HEK293 (cell line): ENCODE data around the gene RPRD1A.

Experiments used
- CTCF ChIA-PET: fragments of 350-600 bp; formaldehyde crosslinking; extraction: SDS; loops from one replicate; lab custom pipeline; 2021; ENCODE audit warnings: antibody characterized with exemption; lab: Yijun Ruan, JAX
- POLR2A ChIA-PET: fragments of 300-600 bp; formaldehyde crosslinking; extraction: SDS; loops from one replicate; lab custom pipeline; 2020; ENCODE audit warnings: antibody characterized with exemption, inconsistent platforms; lab: Yijun Ruan, JAX
- H3K27ac ChIP-seq: fragments of 200-500 bp; sonication (Bioruptor generic); 2 replicates; pipeline ENCODE4 v1.5.1; 2014; ENCODE audit warnings: low read depth, low read length, control low read depth, inconsistent platforms; ENCODE audit errors: extremely low read depth
- H3K36me3 ChIP-seq, 2 experiments: fragments of 200-500 bp in 1 of 2; sonication (Bioruptor generic) in 1 of 2; 1 replicate in 1 of 2; 2 replicates in 1 of 2; pipeline ENCODE4 v1.5.1; 2014 to 2017; ENCODE audit warnings: inconsistent platforms in 2 of 2, low read length in 2 of 2; ENCODE audit not compliant: control insufficient read depth in 2 of 2, insufficient read depth in 1 of 2
- H3K4me1 ChIP-seq: fragments of 200-500 bp; sonication (Bioruptor generic); 2 replicates; pipeline ENCODE4 v1.5.1; 2014; ENCODE audit warnings: mild to moderate bottlenecking, low read length, inconsistent platforms; ENCODE audit not compliant: control insufficient read depth, insufficient read depth
- H3K4me3 ChIP-seq: 2 replicates; pipeline ENCODE4 v1.5.1; 2011; ENCODE audit warnings: low read depth, mild to moderate bottlenecking, control low read depth, low read length, moderate library complexity
- H3K9me3 ChIP-seq: fragments of 200-500 bp; sonication (Bioruptor generic); 2 replicates; pipeline ENCODE4 v1.5.1; 2014; ENCODE audit warnings: low read depth, low read length, inconsistent platforms; ENCODE audit not compliant: control insufficient read depth, insufficient read depth
- BCL11B ChIP-seq: fragments of 450-650 bp; formaldehyde crosslinking; IDR thresholded peaks from 2 replicates; pipeline ENCODE4 v1.5.1; 2016; ENCODE audit warnings: low read depth, missing biosample characterization, missing genetic modification characterization
- GLIS1 ChIP-seq: fragments of 450-650 bp; formaldehyde crosslinking; IDR thresholded peaks from 2 replicates; pipeline ENCODE4 v1.5.1; 2016; ENCODE audit warnings: missing biosample characterization, missing genetic modification characterization
- IKZF3 ChIP-seq: fragments of 450-650 bp; IDR thresholded peaks from 2 replicates; pipeline ENCODE4 v1.5.0; 2018; ENCODE audit warnings: missing biosample characterization, mild to moderate bottlenecking, missing genetic modification characterization, moderate library complexity
- MZF1 ChIP-seq: fragments of 450-650 bp; formaldehyde crosslinking; IDR thresholded peaks from 2 replicates; pipeline ENCODE4 v1.5.1; 2017; ENCODE audit warnings: missing biosample characterization, missing genetic modification characterization, borderline replicate concordance
- TRIM28 ChIP-seq: IDR thresholded peaks from 2 replicates; pipeline ENCODE4 v1.6.1; 2011; ENCODE audit warnings: low read length, control low read depth, borderline replicate concordance
- ZBTB17 ChIP-seq: fragments of 450-650 bp; formaldehyde crosslinking; IDR thresholded peaks from 2 replicates; pipeline ENCODE4 v1.5.1; 2016; ENCODE audit warnings: missing biosample characterization, missing genetic modification characterization
- ZBTB20 ChIP-seq: fragments of 450-650 bp; formaldehyde crosslinking; IDR thresholded peaks from 2 replicates; pipeline ENCODE4 v1.5.1; 2016; ENCODE audit warnings: missing biosample characterization, missing genetic modification characterization
- ZFP37 ChIP-seq: fragments of 450-650 bp; formaldehyde crosslinking; IDR thresholded peaks from 2 replicates; pipeline ENCODE4 v1.5.1; 2016; ENCODE audit warnings: missing biosample characterization, missing genetic modification characterization
- ZNF157 ChIP-seq: fragments of 450-650 bp; formaldehyde crosslinking; IDR thresholded peaks from 2 replicates; pipeline ENCODE4 v1.5.1; 2016; ENCODE audit warnings: missing biosample characterization, missing genetic modification characterization
- ZNF335 ChIP-seq: fragments of 450-650 bp; formaldehyde crosslinking; conservative IDR thresholded peaks from 2 replicates; pipeline ENCODE4 v1.5.1; 2016; ENCODE audit warnings: missing biosample characterization, missing genetic modification characterization
- ZNF501 ChIP-seq: fragments of 450-650 bp; formaldehyde crosslinking; IDR thresholded peaks from 2 replicates; pipeline ENCODE4 v1.5.1; 2016; ENCODE audit warnings: missing biosample characterization, missing genetic modification characterization
- ZNF514 ChIP-seq: fragments of 450-650 bp; formaldehyde crosslinking; IDR thresholded peaks from 2 replicates; pipeline ENCODE4 v1.5.1; 2016; ENCODE audit warnings: missing biosample characterization, missing genetic modification characterization
- ZNF521 ChIP-seq: fragments of 450-650 bp; formaldehyde crosslinking; IDR thresholded peaks from 2 replicates; pipeline ENCODE4 v1.5.1; 2017; ENCODE audit warnings: missing biosample characterization, mild to moderate bottlenecking, missing genetic modification characterization
- ZNF585B ChIP-seq: fragments of 450-650 bp; formaldehyde crosslinking; IDR thresholded peaks from 2 replicates; pipeline ENCODE4 v1.5.1; 2016; ENCODE audit warnings: missing biosample characterization, missing genetic modification characterization
- ZNF654 ChIP-seq: fragments of 450-650 bp; formaldehyde crosslinking; IDR thresholded peaks from 2 replicates; pipeline ENCODE4 v1.5.1; 2016; ENCODE audit warnings: low read depth, missing biosample characterization, missing genetic modification characterization
- ZNF660 ChIP-seq: fragments of 450-650 bp; IDR thresholded peaks from 2 replicates; pipeline ENCODE4 v1.5.1; 2018; ENCODE audit warnings: missing biosample characterization, mild to moderate bottlenecking, missing genetic modification characterization
- ZXDB ChIP-seq: fragments of 450-650 bp; formaldehyde crosslinking; IDR thresholded peaks from 2 replicates; pipeline ENCODE4 v1.5.1; 2016; ENCODE audit warnings: missing biosample characterization, missing genetic modification characterization
- TF ChIP-seq, protein P1 (sequence below): fragments of 450-650 bp; formaldehyde crosslinking; IDR thresholded peaks from 2 replicates; pipeline ENCODE4 v1.5.1; 2016; ENCODE audit warnings: missing biosample characterization, missing genetic modification characterization
- TF ChIP-seq, protein P2 (sequence below): IDR thresholded peaks from 2 replicates; pipeline ENCODE4 v1.6.1; 2011; ENCODE audit warnings: mild to moderate bottlenecking, low read depth, low read length, borderline replicate concordance
- TF ChIP-seq, protein P3 (sequence below): fragments of 450-650 bp; IDR thresholded peaks from 2 replicates; pipeline ENCODE4 v1.5.1; 2018; ENCODE audit warnings: missing biosample characterization, missing genetic modification characterization
- TF ChIP-seq, protein P4 (sequence below): fragments of 450-650 bp; formaldehyde crosslinking; IDR thresholded peaks from 2 replicates; pipeline ENCODE4 v1.5.1; 2016; ENCODE audit warnings: missing biosample characterization, missing genetic modification characterization
- TF ChIP-seq, protein P5 (sequence below): fragments of 450-650 bp; formaldehyde crosslinking; IDR thresholded peaks from 2 replicates; pipeline ENCODE4 v1.5.1; 2016; ENCODE audit warnings: missing biosample characterization, missing genetic modification characterization

The RPRD1A gene

DNA sequence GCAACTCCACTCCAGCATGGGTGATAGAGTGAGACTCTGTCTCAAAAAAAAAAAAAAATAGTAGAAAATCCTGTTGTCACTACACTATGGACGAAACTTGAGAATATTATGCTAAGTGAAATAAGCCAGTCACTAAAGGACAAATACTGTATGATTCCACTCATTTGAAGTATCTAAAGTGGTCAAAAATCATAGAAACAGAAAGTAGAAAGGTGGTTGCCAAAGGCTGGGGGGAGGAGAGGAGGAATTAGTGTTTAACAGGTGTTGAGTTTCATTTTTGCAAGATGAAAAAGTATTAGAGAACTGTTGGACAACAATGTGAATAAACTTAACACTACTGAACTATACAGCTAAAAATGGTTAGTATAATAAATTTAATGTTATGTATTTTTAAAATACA lies 113.7 kb downstream of the RPRD1A start (continued):
- TF ChIP-seq, protein P1, sequence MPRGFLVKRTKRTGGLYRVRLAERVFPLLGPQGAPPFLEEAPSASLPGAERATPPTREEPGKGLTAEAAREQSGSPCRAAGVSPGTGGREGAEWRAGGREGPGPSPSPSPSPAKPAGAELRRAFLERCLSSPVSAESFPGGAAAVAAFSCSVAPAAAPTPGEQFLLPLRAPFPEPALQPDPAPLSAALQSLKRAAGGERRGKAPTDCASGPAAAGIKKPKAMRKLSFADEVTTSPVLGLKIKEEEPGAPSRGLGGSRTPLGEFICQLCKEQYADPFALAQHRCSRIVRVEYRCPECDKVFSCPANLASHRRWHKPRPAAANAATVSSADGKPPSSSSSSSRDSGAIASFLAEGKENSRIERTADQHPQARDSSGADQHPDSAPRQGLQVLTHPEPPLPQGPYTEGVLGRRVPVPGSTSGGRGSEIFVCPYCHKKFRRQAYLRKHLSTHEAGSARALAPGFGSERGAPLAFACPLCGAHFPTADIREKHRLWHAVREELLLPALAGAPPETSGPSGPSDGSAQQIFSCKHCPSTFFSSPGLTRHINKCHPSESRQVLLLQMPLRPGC (tag by site-specific recombination) = no peak
- TF ChIP-seq ZNF521 (tag by site-specific recombination) (no peak), ZNF514 (tag by site-specific recombination) (no peak), ZNF585B (tag by site-specific recombination) (no peak)

DNA sequence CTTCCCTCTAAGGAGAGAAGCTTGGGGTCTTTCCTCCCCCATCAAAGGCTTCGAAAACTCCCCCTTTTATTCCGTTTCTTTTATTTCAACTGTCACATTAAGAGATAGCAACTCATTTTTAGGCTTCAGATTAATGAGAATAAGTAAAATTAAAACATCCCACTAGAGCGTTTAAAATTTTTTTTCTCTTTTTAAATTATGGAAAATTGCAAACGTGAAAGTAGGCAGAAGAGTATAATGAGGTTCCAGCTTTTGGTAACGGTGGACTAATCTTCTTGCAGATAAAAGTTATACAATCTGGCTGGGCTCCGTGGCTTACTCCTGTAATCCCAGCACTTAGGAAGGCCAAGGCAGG lies 116.8 kb downstream of the RPRD1A start:
- no peak overlapping the region for H3K27ac ChIP-seq
- POLR2A ChIA-PET = interaction anchor here (0.6 kb wide), 1 partner anchor 21 kb away, joined by 3 read pairs; no protein-coding TSS in a partner anchor
- TF ChIP-seq, protein P2, sequence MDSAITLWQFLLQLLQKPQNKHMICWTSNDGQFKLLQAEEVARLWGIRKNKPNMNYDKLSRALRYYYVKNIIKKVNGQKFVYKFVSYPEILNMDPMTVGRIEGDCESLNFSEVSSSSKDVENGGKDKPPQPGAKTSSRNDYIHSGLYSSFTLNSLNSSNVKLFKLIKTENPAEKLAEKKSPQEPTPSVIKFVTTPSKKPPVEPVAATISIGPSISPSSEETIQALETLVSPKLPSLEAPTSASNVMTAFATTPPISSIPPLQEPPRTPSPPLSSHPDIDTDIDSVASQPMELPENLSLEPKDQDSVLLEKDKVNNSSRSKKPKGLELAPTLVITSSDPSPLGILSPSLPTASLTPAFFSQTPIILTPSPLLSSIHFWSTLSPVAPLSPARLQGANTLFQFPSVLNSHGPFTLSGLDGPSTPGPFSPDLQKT = no peak
- TF ChIP-seq ZNF335 (tag by site-specific recombination) = peak; percentile 49; the same call in 1 of the 2 replicates
- no peaks in the 10 kb centered on the region for H3K4me1 ChIP-seq
- CTCF ChIA-PET = interaction anchor here (0.6 to 2.9 kb wide), 27 partner anchors 9 to 778 kb away, joined by 3 to 25 read pairs (median 4); partner anchors contain the start of gene RMP24
- no peaks in the 10 kb centered on the region for H3K9me3 ChIP-seq
- no peaks in the 10 kb centered on the region for H3K36me3 ChIP-seq
- no peak overlapping the region for H3K4me3 ChIP-seq

DNA sequence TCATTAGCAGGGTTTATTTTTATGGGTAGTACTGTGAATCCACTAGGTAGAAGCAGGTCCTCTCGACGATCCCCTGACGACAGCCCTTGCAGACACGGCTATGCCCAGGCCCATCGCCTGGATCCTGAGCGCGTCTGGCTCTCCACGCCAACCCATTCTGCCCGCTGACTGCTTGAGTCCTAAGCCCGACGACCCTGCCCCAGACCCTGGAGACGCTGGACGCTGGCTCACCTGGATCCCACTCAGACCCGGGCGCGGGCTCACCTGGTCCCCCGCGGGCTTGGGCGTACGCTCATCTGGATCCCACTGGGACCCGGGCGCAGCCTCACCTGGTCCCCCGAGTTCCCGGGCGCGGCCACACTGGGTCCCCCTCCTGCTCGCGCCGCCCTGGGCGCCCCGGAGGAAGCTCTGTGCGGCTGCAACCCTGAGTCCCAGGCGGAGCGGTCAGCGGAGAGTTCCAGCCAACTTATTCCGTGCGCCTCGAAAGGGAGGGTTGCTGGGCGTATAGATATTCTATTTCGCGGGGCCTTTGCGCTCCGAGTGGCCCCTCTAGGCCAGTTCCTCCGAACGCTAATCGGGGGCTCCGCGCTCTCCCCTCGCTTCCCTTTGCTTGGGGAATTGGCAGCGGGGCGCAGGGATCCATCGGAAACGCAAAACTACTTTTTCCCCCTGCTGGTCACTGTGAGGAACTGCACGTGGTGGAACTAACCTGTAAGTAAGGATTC lies 117.3 kb downstream of the RPRD1A start:
- Histone ChIP-seq H3K36me3 (no peaks in the 10 kb centered on the region), H3K9me3 (no peaks in the 10 kb centered on the region), H3K4me3 (peak overlapping the region; percentile 52), H3K27ac (no peak overlapping the region), H3K4me1 (no peaks in the 10 kb centered on the region)
- ChIA-PET CTCF (interaction anchor here (0.6 to 2.9 kb wide), 29 partner anchors 8 to 777 kb away, joined by 3 to 25 read pairs (median 3); partner anchors contain the start of gene RMP24), POLR2A (interaction anchor here (0.6 kb wide), 1 partner anchor 22 kb away, joined by 3 read pairs; no protein-coding TSS in a partner anchor)
- TF ChIP-seq ZBTB20 (tag by site-specific recombination) (peak; percentile 91), GLIS1 (peak; percentile 8; the same call in 1 of the 2 replicates), ZNF501 (tag by site-specific recombination) (0 out of 2 replicates have a peak, but pooled peaks have one; percentile 52), ZBTB17 (peak; percentile 79), MZF1 (tag by site-specific recombination) (peak; percentile 59), ZXDB (0 out of 2 replicates have a peak, but pooled peaks have one; percentile 52), BCL11B (tag by site-specific recombination) (no peak), IKZF3 (peak; percentile 53; the same call in 1 of the 2 replicates), ZFP37 (tag by site-specific recombination) (peak; percentile 73; the same call in 1 of the 2 replicates), TRIM28 (peak; percentile 83; the same call in 1 of the 2 replicates), ZNF157 (no peak), ZNF660 (tag by site-specific recombination) (peak; percentile 52; the same call in 1 of the 2 replicates), ZNF654 (tag by site-specific recombination) (peak; percentile 40)
- TF ChIP-seq, protein P3, sequence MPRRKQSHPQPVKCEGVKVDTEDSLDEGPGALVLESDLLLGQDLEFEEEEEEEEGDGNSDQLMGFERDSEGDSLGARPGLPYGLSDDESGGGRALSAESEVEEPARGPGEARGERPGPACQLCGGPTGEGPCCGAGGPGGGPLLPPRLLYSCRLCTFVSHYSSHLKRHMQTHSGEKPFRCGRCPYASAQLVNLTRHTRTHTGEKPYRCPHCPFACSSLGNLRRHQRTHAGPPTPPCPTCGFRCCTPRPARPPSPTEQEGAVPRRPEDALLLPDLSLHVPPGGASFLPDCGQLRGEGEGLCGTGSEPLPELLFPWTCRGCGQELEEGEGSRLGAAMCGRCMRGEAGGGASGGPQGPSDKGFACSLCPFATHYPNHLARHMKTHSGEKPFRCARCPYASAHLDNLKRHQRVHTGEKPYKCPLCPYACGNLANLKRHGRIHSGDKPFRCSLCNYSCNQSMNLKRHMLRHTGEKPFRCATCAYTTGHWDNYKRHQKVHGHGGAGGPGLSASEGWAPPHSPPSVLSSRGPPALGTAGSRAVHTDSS (tag by site-specific recombination) = no peak
- TF ChIP-seq, protein P4, sequence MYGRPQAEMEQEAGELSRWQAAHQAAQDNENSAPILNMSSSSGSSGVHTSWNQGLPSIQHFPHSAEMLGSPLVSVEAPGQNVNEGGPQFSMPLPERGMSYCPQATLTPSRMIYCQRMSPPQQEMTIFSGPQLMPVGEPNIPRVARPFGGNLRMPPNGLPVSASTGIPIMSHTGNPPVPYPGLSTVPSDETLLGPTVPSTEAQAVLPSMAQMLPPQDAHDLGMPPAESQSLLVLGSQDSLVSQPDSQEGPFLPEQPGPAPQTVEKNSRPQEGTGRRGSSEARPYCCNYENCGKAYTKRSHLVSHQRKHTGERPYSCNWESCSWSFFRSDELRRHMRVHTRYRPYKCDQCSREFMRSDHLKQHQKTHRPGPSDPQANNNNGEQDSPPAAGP (tag by site-specific recombination) = no peak
- TF ChIP-seq, protein P5, sequence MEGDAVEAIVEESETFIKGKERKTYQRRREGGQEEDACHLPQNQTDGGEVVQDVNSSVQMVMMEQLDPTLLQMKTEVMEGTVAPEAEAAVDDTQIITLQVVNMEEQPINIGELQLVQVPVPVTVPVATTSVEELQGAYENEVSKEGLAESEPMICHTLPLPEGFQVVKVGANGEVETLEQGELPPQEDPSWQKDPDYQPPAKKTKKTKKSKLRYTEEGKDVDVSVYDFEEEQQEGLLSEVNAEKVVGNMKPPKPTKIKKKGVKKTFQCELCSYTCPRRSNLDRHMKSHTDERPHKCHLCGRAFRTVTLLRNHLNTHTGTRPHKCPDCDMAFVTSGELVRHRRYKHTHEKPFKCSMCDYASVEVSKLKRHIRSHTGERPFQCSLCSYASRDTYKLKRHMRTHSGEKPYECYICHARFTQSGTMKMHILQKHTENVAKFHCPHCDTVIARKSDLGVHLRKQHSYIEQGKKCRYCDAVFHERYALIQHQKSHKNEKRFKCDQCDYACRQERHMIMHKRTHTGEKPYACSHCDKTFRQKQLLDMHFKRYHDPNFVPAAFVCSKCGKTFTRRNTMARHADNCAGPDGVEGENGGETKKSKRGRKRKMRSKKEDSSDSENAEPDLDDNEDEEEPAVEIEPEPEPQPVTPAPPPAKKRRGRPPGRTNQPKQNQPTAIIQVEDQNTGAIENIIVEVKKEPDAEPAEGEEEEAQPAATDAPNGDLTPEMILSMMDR (tag by site-specific recombination) = peak; percentile 62
